ENCODE data around the gene TLN1. TPM values are rescaled to one million over a fixed set of nuclear protein-coding genes. Genes with fewer than 3 reads are reported as not detected.

The TLN1 gene
- total RNA-seq, 4 donors from 2014 or later = 126 to 179 (median 152) TPM

- Histone ChIP-seq H3K36me3 (peaks cover 26% of the 10 kb centered on the region), H3K4me1 (peaks cover 20% of the 10 kb centered on the region), H3K27me3 (no peaks in the 10 kb centered on the region), H3K4me3 (peak overlapping the region; percentile 65), H3K27ac (no peak overlapping the region), H3K9me3 (no peaks in the 10 kb centered on the region)
- no peak for TF ChIP-seq POLR2A (IDR thresholded peaks at IDR 0.05)
- DNase-seq (ENCODE audit: low spot score in 2 of 2) = no peak
- WGBS = 67% methylated on average over 11 of the region's 11 CpGs
Measured at GRCh38 chr9:35686222-35687203, 45.5 kb downstream of the TLN1 start.

GRCh38 chr9:35685506-35685905, 46.5 kb downstream of the TLN1 start:
- WGBS = 89% methylated on average over 13 of the region's 13 CpGs
- peaks cover 17% of the 10 kb centered on the region for H3K4me1 ChIP-seq
- H3K36me3 ChIP-seq = peaks cover 26% of the 10 kb centered on the region
- H3K4me3 ChIP-seq = peak overlapping the region; percentile 5
- H3K27ac ChIP-seq = no peak overlapping the region
- no peak for DNase-seq (ENCODE audit: low spot score in 2 of 2)
- no peaks in the 10 kb centered on the region for H3K27me3 ChIP-seq
- TF ChIP-seq POLR2AphosphoS5 (IDR thresholded peaks at IDR 0.05) (no peak), EP300 (IDR thresholded peaks at IDR 0.05) (no peak)
- H3K9me3 ChIP-seq = no peaks in the 10 kb centered on the region

GRCh38 chr9:35684921-35685320, 47.1 kb downstream of the TLN1 start:
- Histone ChIP-seq H3K27ac (no peak overlapping the region), H3K4me3 (peak overlapping the region; percentile 5), H3K36me3 (peaks cover 26% of the 10 kb centered on the region), H3K9me3 (no peaks in the 10 kb centered on the region), H3K4me1 (peaks cover 11% of the 10 kb centered on the region), H3K27me3 (no peaks in the 10 kb centered on the region)
- no peak for TF ChIP-seq CTCF (IDR thresholded peaks at IDR 0.05)
- TF ChIP-seq POLR2A (IDR thresholded peaks at IDR 0.05) = no peak
- no peak for TF ChIP-seq POLR2AphosphoS5 (IDR thresholded peaks at IDR 0.05)
- no peak for TF ChIP-seq EP300 (IDR thresholded peaks at IDR 0.05)
- DNase-seq (ENCODE audit: low spot score in 2 of 2) = no peak
- 83% methylated on average over 10 of the region's 10 CpGs for WGBS

- peaks cover 26% of the 10 kb centered on the region for H3K36me3 ChIP-seq
- TF ChIP-seq POLR2AphosphoS5 (IDR thresholded peaks at IDR 0.05) (no peak), EP300 (IDR thresholded peaks at IDR 0.05) (no peak), CTCF (IDR thresholded peaks at IDR 0.05) (no peak), POLR2A (IDR thresholded peaks at IDR 0.05) (no peak)
- H3K9me3 ChIP-seq = no peaks in the 10 kb centered on the region
- no peak overlapping the region for H3K27ac ChIP-seq
- WGBS = 75% methylated on average over 2 of the region's 2 CpGs
- no peaks in the 10 kb centered on the region for H3K27me3 ChIP-seq
- peaks cover under 1% of the 10 kb centered on the region for H3K4me1 ChIP-seq
- H3K4me3 ChIP-seq = no peak overlapping the region
- DNase-seq (ENCODE audit: low spot score in 2 of 2) = no peak
Measured at GRCh38 chr9:35683323-35683722, 48.7 kb downstream of the TLN1 start.

GRCh38 chr9:35682520-35683315, 49.3 kb downstream of the TLN1 start:
- no peak for DNase-seq (ENCODE audit: low spot score in 2 of 2)
- no peak overlapping the region for H3K4me3 ChIP-seq
- H3K9me3 ChIP-seq = no peaks in the 10 kb centered on the region
- TF ChIP-seq CTCF (IDR thresholded peaks at IDR 0.05) (no peak), EP300 (IDR thresholded peaks at IDR 0.05) (no peak), POLR2A (IDR thresholded peaks at IDR 0.05) (no peak), POLR2AphosphoS5 (IDR thresholded peaks at IDR 0.05) (no peak)
- no peaks in the 10 kb centered on the region for H3K27me3 ChIP-seq
- peaks cover 26% of the 10 kb centered on the region for H3K36me3 ChIP-seq
- H3K27ac ChIP-seq = no peak overlapping the region
- no peaks in the 10 kb centered on the region for H3K4me1 ChIP-seq
- 89% methylated on average over 10 of the region's 10 CpGs for WGBS

- no peaks in the 10 kb centered on the region for H3K27me3 ChIP-seq
- DNase-seq (ENCODE audit: low spot score in 2 of 2) = no peak
- H3K36me3 ChIP-seq = peaks cover 26% of the 10 kb centered on the region
- 73% methylated on average over 6 of the region's 6 CpGs for WGBS
- no peaks in the 10 kb centered on the region for H3K4me1 ChIP-seq
- no peaks in the 10 kb centered on the region for H3K9me3 ChIP-seq
- no peak for TF ChIP-seq EP300 (IDR thresholded peaks at IDR 0.05)
- no peak for TF ChIP-seq CTCF (IDR thresholded peaks at IDR 0.05)
- TF ChIP-seq POLR2AphosphoS5 (IDR thresholded peaks at IDR 0.05) = no peak
- TF ChIP-seq POLR2A (IDR thresholded peaks at IDR 0.05) = no peak
- no peak overlapping the region for H3K27ac ChIP-seq
- no peak overlapping the region for H3K4me3 ChIP-seq
Measured at GRCh38 chr9:35682051-35682450, 49.9 kb downstream of the TLN1 start.

All from suprapubic skin (tissue), 4 donors.